A549 (cell line): ENCODE measurements around the gene RNF215.

Experiments
- CTCF ChIP-seq: fragments of >200 bp; sonication (Bioruptor Twin); formaldehyde crosslinking; IDR thresholded peaks from 3 replicates; pipeline ENCODE4 v1.5.1; 2016
- EP300 ChIP-seq, 2 experiments: fragments of >200 bp; sonication (Bioruptor Twin); formaldehyde crosslinking; IDR thresholded peaks; 2 replicates in 1 of 2; 3 replicates in 1 of 2; pipeline ENCODE4 v1.6.1; 2016 to 2017
- HOXB5 ChIP-seq: fragments of 250-450 bp; sonication (Bioruptor Pico); IDR thresholded peaks from 2 replicates; pipeline ENCODE4 v1.5.0; 2020; ENCODE audit warnings: mild to moderate bottlenecking, moderate library complexity
- POLR2A ChIP-seq: IDR thresholded peaks from 2 replicates; pipeline ENCODE4 v1.6.1; 2012; ENCODE audit warnings: mild to moderate bottlenecking, low read length
- RAD21 ChIP-seq, 2 experiments: fragments of >200 bp in 1 of 2; sonication (Bioruptor Twin) in 1 of 2; formaldehyde crosslinking in 1 of 2; IDR thresholded peaks in 1 of 2; conservative IDR thresholded peaks in 1 of 2; 2 replicates in 1 of 2; 3 replicates in 1 of 2; pipeline ENCODE4 v1.6.1; 2012 to 2018; ENCODE audit warnings: inconsistent platforms in 1 of 2
- TF ChIP-seq, protein P1 (sequence below): fragments of 450-650 bp; IDR thresholded peaks from 2 replicates; pipeline ENCODE4 v1.6.1; 2014; ENCODE audit warnings: antibody characterized with exemption

- TF ChIP-seq CTCF (no peak), POLR2A (no peak), EP300 (IDR thresholded peaks at IDR 0.05) (no peak), HOXB5 (no peak), RAD21 (conservative IDR thresholded peaks at IDR 0.05 in 1 of 2, IDR thresholded peaks at IDR 0.05 in 1 of 2) (no peak)
- TF ChIP-seq, protein P1, sequence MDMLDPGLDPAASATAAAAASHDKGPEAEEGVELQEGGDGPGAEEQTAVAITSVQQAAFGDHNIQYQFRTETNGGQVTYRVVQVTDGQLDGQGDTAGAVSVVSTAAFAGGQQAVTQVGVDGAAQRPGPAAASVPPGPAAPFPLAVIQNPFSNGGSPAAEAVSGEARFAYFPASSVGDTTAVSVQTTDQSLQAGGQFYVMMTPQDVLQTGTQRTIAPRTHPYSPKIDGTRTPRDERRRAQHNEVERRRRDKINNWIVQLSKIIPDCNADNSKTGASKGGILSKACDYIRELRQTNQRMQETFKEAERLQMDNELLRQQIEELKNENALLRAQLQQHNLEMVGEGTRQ: no peak
Measured at GRCh38 chr22:30358541-30358940, 28.7 kb downstream of the RNF215 start.
